Mesenteric fat pad (tissue), 1 donor: ENCODE results near the gene CRB2. TPM values are rescaled to one million over a fixed set of nuclear protein-coding genes. Genes with fewer than 3 reads are reported as not detected.
"Not testable (repeated sequence)": the region's sequence is repeated elsewhere in the genome, so short reads cannot be mapped to it uniquely, and the experiment has no call there.

Experiments used
- DNase-seq: peaks from one replicate; pipeline ENCODE4 v3.0.0-alpha.2; 2020; ENCODE audit warnings: low spot score
- total RNA-seq: library from RNA; stranded (reverse); fragmentation: NEBNext Ultra II Directional; extraction: Animal tissue kit (Norgen Biotek cat#: 25700); gene quantifications from one replicate; pipeline ENCODE4 v1.2.1, GENCODE V29; 2021
- donor health status: DM: yes; HTN: yes; CAD: no.

Gene CRB2
- total RNA-seq, 1 donor from 2014 or later, result not detected

DNA sequence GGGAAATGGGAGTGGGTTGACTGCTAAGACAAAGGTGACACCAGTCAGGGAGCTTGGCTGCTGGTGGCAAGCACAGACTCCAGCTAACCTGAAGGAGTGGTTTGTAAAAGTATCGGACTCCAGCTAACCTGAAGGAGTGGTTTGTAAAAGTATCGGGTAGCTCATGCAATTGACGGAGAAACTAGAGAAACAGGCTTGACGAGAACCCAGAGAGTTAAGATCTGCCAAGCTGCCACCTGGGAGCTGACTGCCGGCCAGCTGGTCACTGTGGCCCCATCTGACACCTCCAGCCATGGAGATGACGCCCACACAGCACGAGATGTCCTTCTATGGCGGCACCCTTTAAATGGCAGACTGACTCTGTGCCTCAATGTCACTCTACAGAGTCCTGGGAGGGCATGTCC, 28.3 kb upstream of the CRB2 start:
- no peak for DNase-seq

DNA sequence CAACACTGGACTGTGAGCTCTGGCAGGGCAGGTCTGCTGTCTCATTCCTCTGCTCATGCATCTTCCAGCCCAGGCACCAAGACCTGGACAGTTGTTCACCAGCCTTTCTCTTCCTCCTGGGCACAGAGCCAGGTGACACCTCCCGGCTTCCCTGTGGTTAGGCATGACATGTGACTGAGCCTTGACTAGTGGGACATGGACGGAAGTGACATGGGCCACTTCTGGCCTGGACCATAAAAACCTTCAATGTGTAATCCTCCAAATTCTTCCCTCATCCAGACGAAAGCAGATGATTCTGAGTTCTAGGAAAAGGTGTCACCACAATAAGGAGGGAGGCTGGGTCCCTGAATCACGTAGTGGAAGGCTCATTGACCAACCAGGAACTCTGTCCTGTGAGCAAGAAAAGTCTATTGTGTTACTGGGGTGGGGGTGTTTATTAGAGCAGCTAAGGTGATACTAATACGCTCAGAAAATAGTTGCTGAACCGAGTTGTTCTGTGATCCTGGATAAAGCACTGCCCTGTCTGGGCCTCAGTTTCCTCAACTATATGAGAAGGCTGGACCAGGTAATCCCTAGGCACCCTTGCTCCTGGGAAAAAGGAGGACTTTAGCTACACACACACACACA, 26.6 kb upstream of the CRB2 start:
- DNase-seq, result no peak

DNA sequence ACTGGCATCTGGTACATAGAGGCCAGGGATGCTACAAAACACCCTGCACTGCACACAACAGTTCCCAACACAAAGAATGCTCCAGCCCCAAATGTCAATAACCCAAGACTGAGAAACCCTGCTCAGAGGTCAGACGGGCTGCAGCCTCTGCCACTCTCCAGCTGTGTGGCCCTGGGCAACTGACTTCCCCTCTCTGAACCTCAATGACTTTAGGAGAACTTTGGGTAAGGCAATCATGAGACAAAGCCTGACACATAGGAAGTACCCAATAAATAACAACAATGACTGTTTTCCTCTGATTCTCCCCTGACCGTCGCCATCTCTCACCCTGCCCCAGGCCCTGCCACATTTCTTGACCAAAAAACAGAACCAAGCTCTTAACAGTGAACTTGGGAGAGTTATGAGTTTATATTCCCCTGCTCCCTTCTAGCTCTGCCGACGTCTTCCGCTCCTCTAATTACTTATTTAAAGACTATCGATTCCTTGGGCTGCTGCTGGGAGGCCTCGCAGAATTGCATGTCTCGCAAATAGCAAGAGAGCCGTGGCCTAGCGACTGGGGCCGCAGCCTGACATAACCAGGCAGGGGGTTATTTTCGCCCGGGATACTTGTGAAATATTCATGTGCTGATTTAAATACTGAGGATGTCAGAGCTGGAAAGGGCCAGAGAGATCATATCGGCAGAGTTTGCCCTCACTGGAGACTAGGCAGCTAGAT, 24.5 kb upstream of the CRB2 start:
- no peak for DNase-seq

DNA sequence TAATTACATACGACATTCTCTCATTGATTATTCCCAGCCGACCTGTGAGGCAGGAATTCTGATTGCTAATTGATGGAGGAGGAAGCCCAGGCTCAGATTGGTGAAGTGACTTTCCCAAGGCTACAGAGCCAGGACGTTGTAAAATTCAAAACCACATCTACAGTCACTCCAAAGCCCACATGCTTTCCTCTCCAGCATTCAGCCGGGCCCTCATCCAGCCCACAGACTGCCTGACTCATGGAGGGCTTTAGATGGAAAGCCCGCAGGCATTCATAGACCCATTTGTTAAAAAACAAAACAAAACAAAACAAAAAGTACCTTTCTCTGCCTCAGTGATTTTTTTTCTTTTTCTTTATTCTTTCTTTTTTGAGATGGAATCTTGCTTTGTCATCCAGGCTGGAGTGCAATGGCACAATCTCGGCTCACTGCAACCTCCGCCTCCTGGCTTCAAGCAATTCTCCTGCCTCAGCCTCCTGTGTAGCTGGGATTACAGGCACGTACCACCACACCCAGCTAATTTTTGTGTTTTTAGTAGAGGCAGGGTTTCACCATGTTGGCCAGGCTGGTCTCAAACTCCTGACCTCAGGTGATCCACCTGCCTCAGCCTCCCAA, 22.8 kb upstream of the CRB2 start:
- not testable (repeated sequence) for DNase-seq

DNA sequence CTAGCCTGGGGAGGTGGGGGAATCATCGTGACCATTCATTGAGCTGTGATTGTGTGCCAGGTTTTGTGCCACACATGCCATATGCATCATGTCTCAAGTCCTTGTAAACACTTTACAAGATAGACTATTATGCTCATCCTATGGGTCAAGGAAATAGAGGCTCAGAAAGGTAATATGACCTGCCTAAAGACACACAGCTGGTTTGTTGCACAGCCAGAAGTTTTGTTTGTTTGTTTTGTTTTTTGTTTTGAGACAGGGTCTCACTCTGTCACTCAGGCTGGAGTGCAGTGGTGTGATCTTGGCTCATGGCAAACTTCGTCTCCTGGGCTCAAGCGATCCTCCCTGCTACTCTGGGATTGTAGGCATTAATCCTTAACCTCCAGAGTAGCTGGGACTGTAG, 21.4 kb upstream of the CRB2 start:
- no peak for DNase-seq

DNA sequence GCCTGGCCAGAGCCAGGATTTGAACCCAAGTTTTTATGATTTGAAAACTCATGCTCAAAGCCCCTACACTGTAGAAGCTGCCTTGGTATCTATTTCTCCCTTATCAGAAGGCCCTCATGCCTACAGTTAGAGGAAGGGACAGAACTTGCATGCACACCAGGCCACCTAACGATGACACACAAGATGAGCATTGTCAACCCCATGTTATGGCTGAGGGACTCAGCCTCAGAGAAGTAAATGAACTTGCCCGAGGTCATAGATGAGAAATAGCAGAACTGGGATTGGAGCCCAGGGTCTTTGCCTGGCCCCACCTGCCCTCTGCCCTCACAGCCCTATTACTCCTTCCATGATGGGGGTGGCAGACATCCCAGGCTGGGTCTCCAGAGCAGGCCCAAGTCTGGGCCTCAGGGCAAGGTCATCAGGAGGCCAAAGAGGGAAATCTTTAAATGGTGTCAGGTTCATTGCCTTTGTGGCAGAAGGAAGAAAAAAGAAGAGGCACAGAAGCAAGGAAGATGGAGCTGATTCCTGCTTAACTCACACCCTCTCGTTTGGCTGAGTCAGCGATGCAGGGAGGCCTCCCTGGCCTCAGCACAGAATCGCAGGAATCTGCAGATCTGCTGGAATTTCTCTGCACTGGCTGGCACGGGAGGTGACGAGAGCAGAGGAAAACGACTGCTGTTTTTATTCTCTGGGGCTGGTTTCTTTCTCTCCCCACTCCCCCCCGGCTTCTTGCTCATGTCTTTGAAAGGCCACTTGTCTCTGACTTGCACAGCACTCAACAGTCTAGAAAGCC, 20.6 kb upstream of the CRB2 start:
- no peak for DNase-seq

DNA sequence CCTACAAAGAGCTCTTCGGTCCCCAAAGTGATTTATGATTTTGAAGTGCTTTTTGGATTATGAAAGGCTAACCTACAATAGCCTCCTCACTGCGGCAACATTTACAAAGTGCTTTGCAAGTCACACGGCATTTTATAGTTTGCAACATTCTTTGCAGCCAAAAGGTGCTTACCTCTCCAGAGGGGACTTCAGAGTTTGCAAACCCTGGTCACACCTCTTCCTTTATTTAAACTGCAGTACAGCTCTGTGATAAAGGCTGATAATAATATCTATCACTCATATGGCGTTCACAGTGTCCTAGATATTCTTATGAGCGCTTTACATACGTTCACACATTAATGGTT, 20.0 kb upstream of the CRB2 start:
- DNase-seq, result no peak

DNA sequence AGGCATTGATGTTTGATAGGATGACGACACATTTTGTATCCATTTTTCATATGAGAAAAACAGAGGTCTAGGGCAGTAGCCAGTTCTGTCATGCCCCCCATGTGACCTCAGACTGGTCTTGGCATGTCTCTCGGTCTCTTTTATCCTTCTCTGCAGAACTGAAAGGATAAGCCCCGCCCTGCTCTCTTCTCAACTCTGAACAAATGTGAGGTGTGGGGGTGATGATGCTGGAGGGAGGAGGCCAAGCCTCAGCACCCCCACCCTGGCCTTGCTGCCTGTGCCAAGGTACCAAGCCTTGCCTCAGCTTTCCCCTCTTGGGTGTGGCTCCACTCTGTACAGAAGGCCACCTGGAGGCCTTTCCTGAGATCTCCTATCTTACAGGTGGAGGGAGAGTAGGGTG, 19.5 kb upstream of the CRB2 start:
- no peak for DNase-seq

DNA sequence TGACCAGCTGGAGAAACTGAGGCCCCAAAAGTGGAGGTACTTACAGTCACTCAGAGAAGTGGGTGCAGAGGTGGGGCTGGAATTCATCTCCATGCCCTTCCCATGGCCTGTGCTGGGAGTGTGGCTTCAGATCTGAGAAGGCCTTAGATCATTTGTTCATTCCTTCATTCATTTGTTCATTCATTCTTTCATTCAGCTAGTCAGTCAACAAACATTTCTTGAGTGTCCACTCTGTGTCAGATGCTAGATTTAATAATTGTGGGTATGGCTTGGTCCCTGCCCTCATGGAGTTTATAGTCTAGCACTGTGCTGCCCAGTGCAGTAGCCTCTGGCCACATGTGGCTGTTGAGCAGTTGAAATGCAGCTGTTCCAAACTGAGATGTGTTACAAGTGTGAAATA, 19.0 kb upstream of the CRB2 start:
- no peak for DNase-seq

DNA sequence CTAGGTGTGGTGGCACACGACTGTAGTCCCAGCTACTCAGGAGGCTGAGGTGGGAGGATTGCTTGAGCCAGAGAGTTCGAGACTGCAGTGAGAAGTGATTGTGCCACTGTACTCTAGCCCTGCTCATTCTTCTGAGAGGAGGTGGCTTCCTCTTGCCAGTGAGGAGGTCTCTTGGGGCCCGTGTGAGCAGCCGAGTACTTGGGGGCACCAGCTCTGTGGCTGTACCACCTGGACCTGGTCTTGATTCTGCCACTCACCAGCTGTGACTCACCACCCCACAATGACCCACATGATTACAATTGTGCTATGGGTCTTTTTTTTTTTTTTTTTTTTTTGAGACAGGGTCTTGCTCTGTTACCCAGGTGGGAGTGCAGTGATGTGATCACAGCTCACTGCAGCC, 18.0 kb upstream of the CRB2 start:
- DNase-seq, result no peak

DNA sequence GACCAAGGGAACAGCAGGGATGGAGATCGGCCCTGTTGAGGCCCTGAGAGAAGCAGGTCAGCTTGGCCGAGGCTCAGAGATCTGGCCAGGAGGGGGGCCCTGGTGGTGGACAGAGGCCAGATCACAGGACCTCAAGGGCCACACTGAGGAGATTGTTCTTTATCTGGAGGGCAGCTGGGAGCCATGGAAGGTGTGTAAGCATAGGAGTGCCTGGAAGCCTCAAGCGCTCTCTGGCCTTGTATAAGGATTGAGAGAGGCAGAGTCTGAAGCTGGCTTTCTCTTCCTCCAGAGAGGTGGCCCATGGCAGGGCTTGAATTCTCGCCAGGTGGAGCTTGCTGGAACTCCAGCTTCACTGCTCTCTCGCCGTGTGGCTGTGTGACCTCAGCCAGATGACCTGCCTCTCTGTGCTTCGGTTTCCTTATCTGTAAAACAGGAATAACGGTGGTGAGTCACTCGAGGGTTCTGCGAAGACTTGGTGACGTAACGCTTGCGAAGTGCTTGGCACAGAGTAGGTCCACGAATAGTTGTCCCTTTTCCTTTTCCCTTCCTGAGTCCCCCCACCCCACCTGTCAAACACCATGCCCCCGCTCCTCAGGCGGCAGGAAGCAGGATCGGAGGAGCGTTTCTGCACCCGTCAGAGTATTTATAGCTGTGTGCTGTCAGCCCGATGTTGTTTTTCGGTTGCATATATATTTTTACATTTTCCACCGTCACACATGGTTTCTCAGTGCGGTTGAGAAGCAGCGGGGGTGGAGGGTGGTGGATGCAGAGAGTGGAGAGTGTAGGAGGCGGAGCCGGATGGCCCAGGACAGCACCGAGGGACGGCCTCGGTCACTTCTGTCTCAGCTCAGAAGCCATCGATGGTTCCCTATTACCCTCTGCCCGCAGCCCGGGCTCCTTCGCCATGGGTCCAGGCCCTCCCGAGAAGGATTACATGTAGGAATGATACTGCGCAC, 17.0 kb upstream of the CRB2 start:
- no peak for DNase-seq

DNA sequence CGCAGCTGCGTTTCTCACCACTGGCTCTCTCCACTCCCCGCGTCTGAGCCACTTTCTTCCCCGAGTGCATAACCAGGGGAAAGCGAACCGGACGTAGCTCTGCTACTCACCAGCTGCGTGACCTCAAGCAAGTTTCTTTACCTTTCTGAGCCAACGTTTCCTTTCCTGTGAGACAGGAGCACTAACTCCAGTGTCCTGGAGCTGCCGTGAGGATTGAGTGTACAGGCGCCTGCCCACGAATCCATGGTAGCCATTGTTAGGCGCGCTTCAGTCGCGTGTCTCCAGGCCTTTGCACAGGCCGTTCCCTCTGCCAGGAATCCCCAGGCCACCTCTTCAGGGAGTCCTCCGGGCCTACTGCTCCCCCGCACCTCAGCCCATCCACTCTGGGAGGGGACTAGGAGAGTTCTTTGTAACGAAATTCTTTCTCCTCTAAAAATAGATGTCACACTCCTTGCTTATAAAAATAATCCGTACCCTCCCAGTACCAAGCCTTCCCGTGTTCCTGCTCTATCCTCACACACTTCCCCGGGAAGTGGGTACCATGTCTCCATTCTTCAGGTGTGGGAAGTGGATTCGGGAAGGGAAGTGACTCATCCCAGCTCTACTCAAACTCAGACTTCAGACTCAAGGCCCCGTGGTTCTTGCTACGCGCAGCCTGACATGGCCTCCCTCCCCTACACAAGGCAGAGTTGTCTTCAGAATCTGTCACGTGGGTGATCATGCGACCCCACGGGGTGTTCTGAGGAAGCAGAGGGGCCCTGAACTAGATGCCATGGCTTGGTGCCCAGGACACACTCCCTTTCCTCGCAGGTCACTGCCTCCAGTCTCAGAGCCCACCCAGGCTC, 16.1 kb upstream of the CRB2 start:
- no peak for DNase-seq

DNA sequence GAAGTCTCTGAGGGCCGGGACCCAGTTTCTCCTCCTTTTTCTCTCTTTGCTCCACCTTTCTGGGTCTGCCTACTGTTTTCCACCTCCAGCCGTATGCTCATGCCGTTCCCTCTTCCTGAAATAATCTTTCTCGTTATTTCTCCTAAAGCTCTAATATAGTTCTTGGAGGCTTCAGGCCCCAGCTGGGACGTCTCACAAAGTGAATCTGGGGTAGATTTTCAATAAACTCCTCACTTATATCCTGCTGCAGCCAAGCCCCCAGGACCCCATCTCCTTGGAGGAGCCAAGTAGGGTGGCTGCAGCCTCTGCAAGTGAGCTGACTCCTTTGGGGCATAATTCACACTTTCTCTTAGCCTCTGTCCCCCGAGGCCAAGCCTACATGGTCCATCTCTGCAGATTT, 14.2 kb upstream of the CRB2 start:
- DNase-seq, result no peak

DNA sequence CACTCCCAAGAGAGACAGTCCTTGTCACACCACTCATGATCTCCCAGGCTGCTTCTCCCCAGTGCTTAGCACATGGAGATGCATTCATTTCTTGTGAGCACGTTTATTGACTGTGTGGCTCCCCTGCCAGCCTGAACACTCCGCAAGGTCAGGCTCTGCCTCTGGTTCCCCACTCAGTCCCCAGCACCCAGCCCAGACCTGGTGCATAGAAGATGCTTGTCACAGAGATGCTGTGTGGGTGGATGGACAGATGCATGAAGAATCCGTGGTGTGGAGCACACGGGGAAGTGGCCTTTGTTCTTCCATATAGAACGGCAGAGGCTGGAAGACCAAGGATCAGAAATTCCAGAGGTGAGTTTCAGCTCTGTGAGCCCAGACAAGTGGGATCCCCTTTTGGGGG, 13.8 kb upstream of the CRB2 start:
- DNase-seq, result no peak

DNA sequence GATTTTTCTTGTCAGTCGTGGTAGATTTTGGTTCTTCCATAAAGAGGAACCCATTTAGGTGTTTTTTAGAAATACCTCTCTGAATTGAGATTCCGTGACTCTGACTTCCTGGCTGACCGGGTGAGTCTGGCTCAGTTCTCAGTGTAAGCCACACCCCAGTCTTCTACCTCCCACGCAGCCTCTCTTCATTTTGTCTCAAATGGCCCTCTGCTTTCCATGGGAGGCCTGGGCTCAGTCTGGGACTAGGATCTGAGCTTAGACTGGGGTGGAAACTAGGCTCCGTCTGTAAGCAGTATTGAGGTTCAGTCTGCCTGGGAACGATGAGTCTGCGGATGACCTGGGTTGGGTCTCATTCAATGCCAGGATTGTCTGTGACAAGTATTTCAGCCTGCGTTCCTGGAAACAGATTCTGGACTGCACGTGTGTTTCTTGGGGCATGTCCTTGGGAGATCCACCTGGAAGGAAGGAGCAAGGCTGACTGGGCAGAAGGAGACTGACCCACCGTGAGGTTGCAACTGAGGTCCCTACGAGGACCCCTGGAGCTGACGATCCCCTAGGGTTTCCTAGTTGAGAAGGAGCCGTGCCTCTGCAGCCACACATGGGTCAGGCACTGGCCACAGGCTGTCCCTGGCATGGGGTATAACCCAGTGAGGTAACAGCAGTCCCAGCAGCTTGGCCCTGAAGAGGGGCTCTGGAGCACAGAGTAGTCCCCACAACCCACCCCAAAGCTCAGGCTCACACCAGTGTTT, 12.4 kb upstream of the CRB2 start:
- DNase-seq, result no peak

DNA sequence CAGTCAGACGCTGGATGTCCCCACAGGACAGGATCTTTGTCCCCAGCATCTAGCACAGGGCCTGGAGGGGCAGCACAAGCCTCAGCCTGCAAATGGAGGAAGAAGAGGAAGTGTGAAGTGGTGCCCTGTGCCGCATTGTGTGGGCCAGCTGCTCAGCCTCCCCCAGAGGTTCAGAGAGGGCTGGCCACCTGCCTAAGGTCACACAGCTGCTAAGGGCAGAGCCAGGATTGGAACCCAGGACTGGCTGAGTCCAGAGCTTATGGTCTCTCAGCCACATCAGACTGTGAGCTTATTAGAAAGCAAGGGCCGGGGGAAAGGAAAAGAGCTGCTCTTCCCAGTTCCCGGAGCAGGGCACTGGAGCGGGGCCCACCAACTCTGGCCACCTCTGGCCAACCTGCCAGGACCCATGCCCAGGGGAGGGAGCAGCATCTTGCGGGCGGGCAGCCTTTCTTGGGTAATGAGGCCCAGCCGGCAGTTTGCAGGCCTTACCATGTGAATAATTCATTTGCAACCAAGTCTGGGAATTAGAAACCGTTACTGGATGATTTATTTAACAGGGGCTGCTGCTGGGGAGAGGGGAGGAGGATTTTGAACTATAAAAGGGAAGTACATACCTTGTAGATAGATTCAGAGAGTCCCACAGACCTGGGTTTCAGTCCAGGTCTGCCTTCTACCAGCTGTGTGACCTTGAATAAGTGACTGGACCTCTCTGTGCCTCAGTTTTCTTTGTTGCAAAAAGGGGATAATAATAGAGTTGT, 11.6 kb upstream of the CRB2 start:
- no peak for DNase-seq

DNA sequence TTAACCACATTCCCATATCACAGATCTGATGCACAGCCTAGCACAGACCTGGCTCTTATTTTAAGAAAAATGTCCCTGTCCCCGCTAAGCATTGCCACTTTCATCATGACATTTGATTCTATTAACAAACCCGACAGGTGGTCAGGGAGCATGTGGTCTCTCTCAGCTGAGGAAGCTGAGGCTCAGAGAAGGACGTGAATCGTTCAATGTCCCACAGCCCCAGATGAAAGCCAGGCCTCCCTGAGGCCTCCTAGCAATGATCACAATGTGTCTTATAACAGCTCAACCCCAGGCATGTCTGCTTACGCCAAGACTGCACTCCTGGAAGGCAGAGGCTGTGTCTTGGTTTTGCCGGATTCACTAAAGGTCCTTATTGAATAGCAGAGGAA, 10.4 kb upstream of the CRB2 start:
- DNase-seq, result no peak

DNA sequence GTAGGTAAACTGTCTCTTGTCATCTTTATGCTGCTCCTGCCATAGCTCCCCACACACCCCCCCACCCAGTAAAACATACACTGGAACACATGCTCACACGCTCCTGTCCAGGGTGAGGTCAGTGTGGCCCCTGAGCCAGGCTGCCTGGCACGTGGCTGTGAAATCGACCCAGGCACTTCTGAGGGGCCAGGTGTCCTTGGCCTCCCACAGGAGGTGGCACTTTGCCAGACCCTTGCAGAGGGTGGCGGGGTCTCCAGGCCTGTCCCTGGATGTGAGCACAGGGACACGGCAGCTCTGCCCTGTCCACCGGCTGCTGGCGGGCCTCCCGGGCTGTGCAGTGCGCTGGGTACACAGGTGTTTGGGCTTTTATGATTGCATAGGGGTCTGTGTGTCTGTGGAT, 10.0 kb upstream of the CRB2 start:
- DNase-seq, result no peak

DNA sequence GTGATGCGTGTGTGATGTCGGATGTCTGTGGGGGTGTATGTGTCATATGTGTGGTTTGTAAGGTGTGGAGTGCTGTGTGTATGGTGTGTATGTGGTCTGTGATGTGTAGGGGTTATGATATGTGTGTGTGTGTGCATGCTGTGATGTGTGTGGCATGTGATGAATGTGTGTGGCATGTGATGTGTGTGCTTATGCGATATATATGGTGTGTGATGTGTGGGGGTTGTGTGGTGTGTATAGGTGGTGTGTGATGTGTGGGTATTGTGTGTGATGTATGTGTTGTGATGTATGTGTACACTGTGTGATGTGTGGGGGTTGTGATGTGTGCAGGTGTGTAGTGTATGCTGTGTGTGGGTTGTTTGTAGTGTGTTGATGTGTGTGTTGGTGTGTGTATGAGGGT, 9.2 kb upstream of the CRB2 start:
- DNase-seq, result no peak
